HUDEP-2 (cell line): ENCODE measurements around the gene ICE1.

Source experiments
- DNase-seq, 76 experiments: peaks; one replicate each; lab custom pipeline; 2025; ENCODE audit not compliant: unreplicated experiment in 76 of 76; lab: John Stamatoyannopoulos, UW

The ICE1 gene

GRCh38 chr5:5532306-5533076 is 110.0 kb downstream of the ICE1 start:
- no peak for DNase-seq

GRCh38 chr5:5533927-5534326 is 111.5 kb downstream of the ICE1 start:
- DNase-seq, result no peak

- DNase-seq, result no peak
Measured at GRCh38 chr5:5534333-5534732, 111.9 kb downstream of the ICE1 start.

GRCh38 chr5:5536871-5537270 is 114.4 kb downstream of the ICE1 start:
- no peak for DNase-seq

- DNase-seq, result no peak
Measured at GRCh38 chr5:5537426-5537825, 114.9 kb downstream of the ICE1 start.

GRCh38 chr5:5539590-5539989 is 117.1 kb downstream of the ICE1 start:
- no peak for DNase-seq
